Stimulated activated CD4-positive, alpha-beta T cell treated with anti-CD3 and anti-CD28 coated beads, Interleukin-2, amount 100 ng/mL, for 4 hours (primary cell): ENCODE results near the gene FERD3L.
"Not testable (repeated sequence)": the region's sequence is repeated elsewhere in the genome, so short reads cannot be mapped to it uniquely, and the experiment has no call there.

Experiments used
- DNase-seq: peaks from one replicate; pipeline ENCODE4 v3.0.0-alpha.2; 2020; ENCODE audit warnings: low read depth

Gene FERD3L, protein sequence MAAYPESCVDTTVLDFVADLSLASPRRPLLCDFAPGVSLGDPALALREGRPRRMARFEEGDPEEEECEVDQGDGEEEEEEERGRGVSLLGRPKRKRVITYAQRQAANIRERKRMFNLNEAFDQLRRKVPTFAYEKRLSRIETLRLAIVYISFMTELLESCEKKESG

GRCh38 chr7:19144661-19145433 is at the start of gene FERD3L:
TSS of gene FERD3L (minus strand) at chr7:19145421. CDS start at chr7:19145362, 59 bp downstream.
- no peak for DNase-seq

DNA sequence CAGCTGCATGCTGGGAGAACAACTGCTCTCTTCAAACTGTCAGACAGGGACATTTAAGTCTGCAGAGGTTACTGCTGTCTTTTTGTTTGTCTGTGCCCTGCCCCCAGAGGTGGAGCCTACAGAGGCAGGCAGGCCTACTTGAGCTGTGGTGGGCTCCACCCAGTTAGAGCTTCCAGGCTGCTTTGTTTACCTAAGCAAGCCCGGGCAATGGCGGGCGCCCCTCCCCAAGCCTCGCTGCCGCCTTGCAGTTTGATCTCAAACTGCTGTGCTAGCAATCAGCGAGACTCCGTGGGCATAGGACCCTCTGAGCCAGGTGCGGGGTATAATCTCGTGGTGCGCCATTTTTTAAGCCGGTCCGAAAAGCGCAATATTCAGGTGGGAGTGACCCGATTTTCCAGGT is 49.2 kb upstream of the FERD3L start:
- not testable (repeated sequence) for DNase-seq

- DNase-seq, result no peak
Measured at GRCh38 chr7:19181634-19182033, 36.4 kb upstream of the FERD3L start.

GRCh38 chr7:19178595-19178994 is 33.4 kb upstream of the FERD3L start:
- no peak for DNase-seq

- no peak for DNase-seq
Measured at GRCh38 chr7:19177269-19177668, 32.0 kb upstream of the FERD3L start.

DNA sequence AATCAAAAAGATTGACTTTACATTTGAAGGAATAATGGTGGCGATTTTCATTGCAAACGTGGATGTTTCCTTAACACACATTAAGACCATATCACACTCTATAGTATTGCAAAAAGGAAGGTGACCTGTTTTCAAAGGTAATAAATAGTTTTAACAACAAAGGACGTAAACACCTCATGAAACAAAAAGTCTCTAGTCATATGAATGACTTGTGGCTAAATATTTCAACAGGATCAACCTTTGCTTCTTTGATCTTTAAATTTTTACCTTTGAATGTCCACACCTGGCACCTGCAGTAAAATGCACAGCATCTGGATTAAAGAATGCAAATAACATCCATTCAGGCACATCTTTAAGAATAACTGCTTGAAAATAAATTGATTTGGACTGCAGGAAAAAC is 30.0 kb upstream of the FERD3L start:
- no peak for DNase-seq

GRCh38 chr7:19161671-19162070 is 16.4 kb upstream of the FERD3L start:
- no peak for DNase-seq

DNA sequence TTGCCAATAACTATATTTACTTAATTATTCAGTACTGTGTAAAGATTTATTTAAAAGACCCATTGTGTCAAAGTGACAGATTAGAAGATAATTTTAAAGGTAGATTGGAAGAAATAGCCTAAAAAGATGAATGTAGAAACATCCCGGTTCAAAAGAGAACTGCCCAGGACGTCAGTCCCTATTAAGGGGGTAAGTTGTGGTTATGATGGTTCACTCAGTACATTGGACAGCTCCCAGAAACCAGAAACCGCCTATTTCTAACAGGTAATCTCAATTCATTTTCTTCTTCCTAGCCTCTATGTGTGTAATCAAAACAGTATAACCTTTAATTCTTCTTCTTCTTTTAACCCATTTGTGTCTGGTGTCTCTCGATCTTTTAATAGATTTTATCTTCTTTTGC is 1.5 kb upstream of the FERD3L start:
- no peak for DNase-seq

DNA sequence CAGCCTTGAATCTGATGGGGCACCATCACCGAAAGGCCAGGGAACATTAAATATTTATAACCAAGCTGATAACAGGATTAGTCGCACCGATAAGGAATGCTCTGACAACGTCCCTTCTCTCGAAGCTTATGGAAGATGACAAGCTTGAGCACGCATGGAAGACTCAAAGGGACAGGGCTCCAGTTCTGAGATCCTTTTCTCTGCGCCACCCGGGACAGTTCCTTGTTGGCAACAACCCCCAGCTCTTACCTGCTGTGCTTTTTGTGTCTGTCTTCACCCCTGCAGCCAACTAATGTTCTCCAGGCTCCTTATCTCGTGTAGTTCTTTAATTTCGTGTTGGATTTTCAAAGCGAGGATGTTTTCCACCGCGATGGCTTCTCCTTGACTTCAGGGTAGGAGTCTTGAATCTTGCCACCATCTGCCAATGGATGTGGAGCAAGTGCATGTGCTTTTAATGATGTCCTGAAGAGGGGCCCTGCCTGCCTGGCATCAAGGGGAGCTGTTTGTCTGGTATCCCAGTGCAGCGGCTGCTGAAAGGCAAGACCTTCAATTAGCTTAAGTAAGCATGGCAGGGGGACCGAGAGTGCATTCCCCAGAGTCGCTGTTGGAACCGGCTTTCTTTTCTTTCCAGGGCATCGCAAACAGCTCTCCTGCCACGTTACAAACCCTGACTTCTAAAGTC is 354 bp upstream of the FERD3L start:
- no peak for DNase-seq

GRCh38 chr7:19143881-19144574 is 1.2 kb downstream of the FERD3L start:
- DNase-seq, result no peak

DNA sequence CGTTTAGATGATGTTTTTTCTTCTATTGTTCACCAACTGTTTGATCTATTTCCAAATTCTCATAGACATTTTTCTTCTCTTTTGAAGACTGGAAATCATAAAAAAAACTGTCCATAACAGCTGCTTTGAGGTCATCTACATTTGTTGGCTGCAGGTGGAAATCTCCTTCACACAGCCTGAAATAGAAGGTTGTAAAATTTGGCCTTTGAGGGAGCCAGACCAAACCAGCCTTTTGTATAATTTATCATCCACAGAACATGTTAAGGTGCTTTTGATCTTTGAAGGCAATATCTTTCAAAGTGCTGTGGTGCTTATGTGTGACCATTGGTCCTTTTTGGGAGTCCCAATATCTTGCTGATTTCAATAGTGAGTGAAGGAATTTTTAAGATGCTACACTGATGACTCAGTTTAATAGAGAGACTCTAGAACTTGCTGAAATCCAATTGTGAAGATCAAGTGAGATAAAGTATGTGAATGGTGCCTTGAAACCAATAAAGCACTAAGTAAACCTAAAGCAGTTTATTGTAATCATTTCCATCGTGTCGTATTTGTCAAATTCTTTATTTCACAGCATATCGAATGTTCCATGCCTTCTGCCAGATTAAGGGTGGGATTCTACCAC is 5.4 kb downstream of the FERD3L start:
- DNase-seq, result no peak

DNA sequence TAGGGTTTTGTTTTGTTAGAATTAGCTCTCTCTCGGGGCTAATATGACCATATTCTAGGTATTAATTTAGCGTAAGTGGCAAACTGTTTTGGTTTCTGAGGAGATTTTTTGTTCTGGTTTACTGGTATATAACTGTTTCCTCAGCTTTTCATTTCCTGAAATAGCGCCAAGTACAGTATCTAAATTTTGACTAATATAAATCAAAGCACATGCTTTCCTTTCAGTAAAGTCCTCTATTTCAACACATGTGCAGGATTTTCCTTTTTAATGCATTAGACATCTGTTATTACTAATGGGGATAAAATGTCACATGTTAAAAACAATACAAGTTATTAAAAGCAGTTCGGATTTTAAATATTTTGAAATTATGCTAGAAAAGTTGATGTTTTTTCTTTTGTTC is 11.3 kb downstream of the FERD3L start:
- DNase-seq, result no peak

GRCh38 chr7:19133390-19133789 is 11.8 kb downstream of the FERD3L start:
- DNase-seq, result no peak

DNA sequence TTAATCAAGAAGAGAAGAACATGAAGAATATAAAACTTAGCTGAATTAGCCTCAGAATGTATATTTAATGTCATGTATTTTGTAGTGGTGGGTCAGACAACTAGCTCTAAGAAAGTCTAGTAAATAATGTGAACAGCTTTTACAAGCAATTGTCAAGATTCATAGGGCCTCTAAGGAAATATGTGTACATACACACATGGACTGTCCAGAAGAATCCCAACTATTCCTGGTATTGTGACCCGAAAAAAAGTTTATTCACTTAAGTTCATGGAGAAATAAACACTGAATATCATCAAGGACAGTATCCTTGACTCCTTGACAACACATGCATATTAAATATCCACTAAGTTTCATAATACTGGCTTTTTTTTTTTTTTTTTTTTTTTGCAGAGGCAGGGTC is 16.4 kb downstream of the FERD3L start:
- DNase-seq, result no peak

DNA sequence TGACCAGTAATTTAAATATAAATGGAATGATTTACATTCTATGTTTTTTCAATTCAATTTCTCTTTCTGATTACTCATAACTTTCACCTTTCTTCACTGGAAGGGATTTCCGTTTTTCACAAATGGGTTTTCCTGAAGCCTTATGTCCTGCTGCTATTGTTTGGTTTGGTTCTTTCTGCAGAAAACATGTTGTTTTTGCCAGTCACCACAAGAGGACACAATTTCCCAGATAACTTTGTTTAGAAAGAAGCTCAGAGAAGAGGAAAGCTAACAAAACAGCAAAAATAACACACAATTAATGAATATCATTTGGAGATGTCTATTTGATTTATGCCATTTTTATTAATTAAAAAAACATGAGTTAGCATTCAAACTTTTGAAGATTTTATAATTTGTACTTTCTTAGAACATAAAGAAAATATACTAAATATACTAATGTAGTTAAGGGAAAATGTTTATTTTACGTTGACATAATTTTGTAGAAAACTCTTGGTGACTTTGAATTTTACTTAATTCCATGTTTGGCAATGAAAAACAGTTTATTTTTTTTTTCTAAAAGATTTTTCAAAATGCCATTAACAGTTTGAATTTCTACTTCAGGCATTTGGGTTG is 23.1 kb downstream of the FERD3L start:
- DNase-seq, result no peak

DNA sequence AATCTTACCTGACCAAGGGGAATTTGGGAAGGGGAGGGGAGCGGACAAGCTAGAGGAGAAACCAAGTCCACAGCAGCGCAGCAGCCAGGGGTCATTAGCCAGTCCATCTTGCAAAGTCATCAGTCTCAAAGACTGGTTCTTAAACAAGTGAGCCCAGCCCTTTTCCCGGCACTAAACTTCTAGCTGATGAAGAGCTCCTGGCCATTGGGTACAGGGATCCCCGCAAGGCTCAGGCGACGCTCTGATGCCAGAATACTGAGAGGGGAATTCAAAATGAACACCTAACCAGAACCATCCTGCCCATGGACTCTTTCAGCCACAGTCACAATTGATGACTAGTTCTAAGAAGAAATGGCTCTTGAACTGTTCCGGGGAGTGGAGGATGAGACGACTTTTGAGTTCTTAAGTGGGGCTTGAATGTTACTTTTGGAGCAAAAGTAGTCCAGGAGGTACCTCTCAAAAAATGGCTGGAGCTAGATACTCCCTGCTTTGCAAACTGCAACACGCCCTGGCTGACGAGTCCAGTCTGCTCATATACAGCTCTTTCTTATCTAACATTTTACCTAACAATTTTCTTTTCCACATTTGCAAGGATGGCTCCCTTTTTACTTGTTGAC is 25.2 kb downstream of the FERD3L start:
- DNase-seq, result no peak

DNA sequence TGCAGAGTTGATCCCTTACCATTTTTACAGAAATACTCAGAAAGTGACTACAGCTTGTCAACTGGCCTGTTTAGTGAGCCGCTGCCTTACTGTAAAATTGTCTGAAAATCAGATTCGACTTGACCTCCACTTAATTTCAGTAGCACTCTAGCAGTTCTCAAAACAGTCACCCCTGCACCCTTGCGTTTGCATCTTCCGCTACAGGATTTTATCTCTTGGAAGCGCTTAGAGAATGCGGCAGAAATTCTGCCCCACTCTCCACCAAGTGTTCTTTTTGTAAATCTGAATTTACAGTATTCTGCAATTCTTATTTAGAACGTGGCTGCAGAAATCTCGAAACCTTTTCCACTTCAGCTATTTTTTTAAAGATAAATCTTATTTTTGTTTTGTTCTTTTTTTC is 25.8 kb downstream of the FERD3L start:
- no peak for DNase-seq

- DNase-seq, result no peak
Measured at GRCh38 chr7:19118636-19119371, 26.4 kb downstream of the FERD3L start.

GRCh38 chr7:19117870-19118608 is 27.2 kb downstream of the FERD3L start:
- no peak for DNase-seq
